ENCODE measurements around the gene REEP3. TPM values are rescaled to one million over a fixed set of nuclear protein-coding genes. Genes with fewer than 3 reads are reported as not detected.

The REEP3 gene
- total RNA-seq, 1 experiment from 2014 or later = 94.7 TPM

DNA sequence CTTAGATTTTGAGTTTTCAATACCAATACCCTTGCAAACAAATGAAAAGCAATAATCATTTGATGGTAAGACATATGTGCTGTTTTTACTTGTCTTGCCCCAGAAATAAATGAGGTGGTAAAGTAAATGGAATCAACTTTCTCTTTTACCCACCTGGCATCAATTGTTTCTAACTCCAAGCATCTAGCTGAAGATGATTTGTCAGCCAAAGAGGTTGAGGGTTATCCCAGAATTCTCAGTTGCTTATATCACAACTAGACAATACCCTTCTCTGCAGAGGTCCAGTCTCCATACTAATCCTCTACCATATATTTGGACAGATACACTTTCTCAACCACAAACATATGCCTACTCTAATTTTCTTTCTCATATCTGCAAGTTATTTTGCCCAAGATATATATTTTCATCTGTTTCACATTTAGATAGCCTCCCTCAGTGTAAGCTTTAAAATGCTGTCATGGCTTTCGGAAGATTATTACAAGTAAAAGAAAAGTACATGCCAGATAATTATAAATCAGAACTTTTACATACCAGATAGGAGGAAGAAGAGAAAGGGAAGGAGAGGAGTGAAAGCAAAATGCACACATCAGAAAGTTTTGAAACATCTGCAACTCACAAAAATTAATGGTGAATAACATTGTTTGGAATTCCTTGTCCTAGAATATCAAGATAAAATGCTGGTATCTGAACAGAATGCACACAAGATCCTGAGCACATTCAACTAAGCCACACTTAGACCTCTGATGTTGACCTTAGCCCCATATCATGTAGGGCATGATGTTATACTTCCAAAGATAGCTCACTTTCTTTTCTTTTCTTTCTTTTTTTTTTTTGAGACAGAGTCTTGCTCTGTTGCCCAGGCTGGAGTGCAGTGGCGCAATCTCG is 146.6 kb downstream of the REEP3 start:
- BruUV-seq (replicated peaks) = no TSS peak
- no peaks in the 10 kb centered on the region for H3K27me3 Mint-ChIP-seq (ENCODE audit: unreplicated experiment)
- CTCF ChIA-PET = no interaction called here
- no peak overlapping the region for H3K27ac Mint-ChIP-seq (ENCODE audit: unreplicated experiment)
- H3K4me1 Mint-ChIP-seq (ENCODE audit: low read depth, unreplicated experiment) = peaks cover 8% of the 10 kb centered on the region
- DNase-seq = no peak
- H3K9me3 Mint-ChIP-seq (ENCODE audit: low read depth, unreplicated experiment) = no peaks in the 10 kb centered on the region
- H3K4me3 Mint-ChIP-seq (ENCODE audit: low read depth, unreplicated experiment) = no peak overlapping the region
- TF ChIP-seq, protein P1, sequence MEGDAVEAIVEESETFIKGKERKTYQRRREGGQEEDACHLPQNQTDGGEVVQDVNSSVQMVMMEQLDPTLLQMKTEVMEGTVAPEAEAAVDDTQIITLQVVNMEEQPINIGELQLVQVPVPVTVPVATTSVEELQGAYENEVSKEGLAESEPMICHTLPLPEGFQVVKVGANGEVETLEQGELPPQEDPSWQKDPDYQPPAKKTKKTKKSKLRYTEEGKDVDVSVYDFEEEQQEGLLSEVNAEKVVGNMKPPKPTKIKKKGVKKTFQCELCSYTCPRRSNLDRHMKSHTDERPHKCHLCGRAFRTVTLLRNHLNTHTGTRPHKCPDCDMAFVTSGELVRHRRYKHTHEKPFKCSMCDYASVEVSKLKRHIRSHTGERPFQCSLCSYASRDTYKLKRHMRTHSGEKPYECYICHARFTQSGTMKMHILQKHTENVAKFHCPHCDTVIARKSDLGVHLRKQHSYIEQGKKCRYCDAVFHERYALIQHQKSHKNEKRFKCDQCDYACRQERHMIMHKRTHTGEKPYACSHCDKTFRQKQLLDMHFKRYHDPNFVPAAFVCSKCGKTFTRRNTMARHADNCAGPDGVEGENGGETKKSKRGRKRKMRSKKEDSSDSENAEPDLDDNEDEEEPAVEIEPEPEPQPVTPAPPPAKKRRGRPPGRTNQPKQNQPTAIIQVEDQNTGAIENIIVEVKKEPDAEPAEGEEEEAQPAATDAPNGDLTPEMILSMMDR (IDR thresholded peaks at IDR 0.05; ENCODE audit: unreplicated experiment) = no peak
- intact Hi-C loops (cut with micrococcal nuclease; ENCODE audit: unreplicated experiment) = no loop called here
- no peaks in the 10 kb centered on the region for H3K36me3 Mint-ChIP-seq (ENCODE audit: insufficient read depth, unreplicated experiment)

DNA sequence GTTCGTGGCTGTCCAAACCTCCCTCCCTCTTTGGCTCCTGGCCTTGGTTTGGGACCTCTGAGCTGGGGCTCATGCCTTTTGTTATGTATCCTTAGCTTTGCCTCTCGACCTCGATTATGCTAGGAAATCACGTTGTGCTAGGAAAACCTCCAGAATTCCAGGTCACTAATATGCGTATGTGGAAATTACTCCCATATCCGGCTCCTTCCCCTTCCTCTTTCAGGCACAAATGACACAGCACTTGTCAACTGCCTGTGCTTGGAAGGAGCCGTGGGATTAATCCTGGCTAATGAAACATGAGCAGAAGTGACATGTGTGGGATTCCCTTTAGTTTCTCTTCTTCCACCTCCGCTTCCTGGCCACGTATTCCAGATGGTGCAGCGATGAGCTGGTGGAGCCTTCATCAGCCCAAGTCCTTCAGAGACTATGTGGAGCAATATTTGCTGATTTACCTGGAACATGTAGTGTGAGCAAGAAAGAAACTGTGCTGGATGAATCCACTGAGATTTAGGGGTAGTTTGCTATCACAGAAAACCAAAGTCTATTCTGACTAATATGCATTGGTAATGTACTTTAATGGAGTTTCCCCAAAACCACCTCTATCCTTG is 149.2 kb downstream of the REEP3 start:
- Mint-ChIP-seq H3K4me3 (ENCODE audit: low read depth, unreplicated experiment) (no peak overlapping the region), H3K27ac (ENCODE audit: unreplicated experiment) (no peak overlapping the region), H3K4me1 (ENCODE audit: low read depth, unreplicated experiment) (peaks cover 8% of the 10 kb centered on the region), H3K9me3 (ENCODE audit: low read depth, unreplicated experiment) (no peaks in the 10 kb centered on the region), H3K36me3 (ENCODE audit: insufficient read depth, unreplicated experiment) (no peaks in the 10 kb centered on the region), H3K27me3 (ENCODE audit: unreplicated experiment) (no peaks in the 10 kb centered on the region)
- DNase-seq = no peak
- TF ChIP-seq, protein P1 (IDR thresholded peaks at IDR 0.05; ENCODE audit: unreplicated experiment) = no peak
- intact Hi-C loops (cut with micrococcal nuclease; ENCODE audit: unreplicated experiment) = no loop called here
- no TSS peak for BruUV-seq (replicated peaks)
- CTCF ChIA-PET = no interaction called here

DNA sequence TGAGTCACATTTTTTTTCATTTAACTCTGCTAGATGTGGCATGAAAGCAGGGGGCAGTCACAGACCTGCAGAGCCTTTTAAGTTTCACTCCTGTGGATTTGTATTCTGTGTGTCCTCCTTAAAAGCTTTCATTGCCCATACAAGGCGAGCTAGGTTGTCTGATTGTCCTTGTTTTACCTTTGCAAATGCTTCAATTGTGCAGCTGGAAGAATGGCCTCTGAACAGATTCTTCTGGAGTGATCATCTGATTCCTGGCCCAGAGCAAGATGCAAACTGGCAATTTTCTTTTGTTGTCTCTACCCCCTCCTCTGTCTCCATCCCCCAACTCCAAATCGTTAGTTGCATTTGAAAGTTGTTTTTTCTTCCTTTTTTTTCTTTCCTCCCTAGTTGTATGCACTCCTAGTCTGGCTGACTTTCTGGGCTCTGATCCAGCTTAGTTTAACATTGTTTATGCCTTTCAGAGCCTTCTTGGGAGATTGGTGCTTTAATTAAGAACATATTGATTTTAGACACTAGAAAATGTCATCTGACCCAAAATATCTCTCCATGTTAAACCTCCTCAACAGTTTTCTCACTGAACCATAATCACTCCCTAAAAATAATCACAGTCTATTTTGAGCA is 150.2 kb downstream of the REEP3 start:
- peaks cover 8% of the 10 kb centered on the region for H3K4me1 Mint-ChIP-seq (ENCODE audit: low read depth, unreplicated experiment)
- no peak overlapping the region for H3K27ac Mint-ChIP-seq (ENCODE audit: unreplicated experiment)
- intact Hi-C loops (cut with micrococcal nuclease; ENCODE audit: unreplicated experiment) = no loop called here
- DNase-seq = no peak
- no peaks in the 10 kb centered on the region for H3K27me3 Mint-ChIP-seq (ENCODE audit: unreplicated experiment)
- no peaks in the 10 kb centered on the region for H3K36me3 Mint-ChIP-seq (ENCODE audit: insufficient read depth, unreplicated experiment)
- TF ChIP-seq, protein P1 (IDR thresholded peaks at IDR 0.05; ENCODE audit: unreplicated experiment) = no peak
- CTCF ChIA-PET = no interaction called here
- H3K9me3 Mint-ChIP-seq (ENCODE audit: low read depth, unreplicated experiment) = no peaks in the 10 kb centered on the region
- no TSS peak for BruUV-seq (replicated peaks)
- H3K4me3 Mint-ChIP-seq (ENCODE audit: low read depth, unreplicated experiment) = no peak overlapping the region

DNA sequence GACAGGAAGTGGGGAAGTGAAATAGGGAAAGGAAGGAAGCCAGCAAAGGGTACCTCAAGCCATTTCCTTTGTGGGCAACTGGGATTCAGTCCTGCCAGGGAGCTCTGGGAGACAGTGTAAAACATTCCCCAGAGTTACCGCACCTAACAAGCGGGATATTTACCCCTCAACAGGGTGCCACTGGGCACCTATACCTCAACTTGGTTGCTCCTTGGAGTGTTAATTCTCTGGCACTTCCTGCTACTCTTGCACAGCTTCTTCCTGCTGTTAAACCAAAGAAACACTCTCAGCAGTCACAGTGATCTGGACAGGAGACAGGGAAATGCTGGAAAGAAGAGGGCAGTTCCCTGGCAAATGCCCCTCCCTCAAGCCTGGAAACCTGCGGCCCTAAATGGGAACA is 151.3 kb downstream of the REEP3 start:
- no peak for DNase-seq

More for the DNA sequence above, 151.3 kb downstream of the REEP3 start:
- peaks cover 8% of the 10 kb centered on the region for H3K4me1 Mint-ChIP-seq (ENCODE audit: low read depth, unreplicated experiment)
- no peaks in the 10 kb centered on the region for H3K36me3 Mint-ChIP-seq (ENCODE audit: insufficient read depth, unreplicated experiment)
- intact Hi-C loops (cut with micrococcal nuclease; ENCODE audit: unreplicated experiment) = no loop called here
- no TSS peak for BruUV-seq (replicated peaks)
- CTCF ChIA-PET = no interaction called here
- TF ChIP-seq, protein P1 (IDR thresholded peaks at IDR 0.05; ENCODE audit: unreplicated experiment) = no peak
- no peaks in the 10 kb centered on the region for H3K27me3 Mint-ChIP-seq (ENCODE audit: unreplicated experiment)
- H3K9me3 Mint-ChIP-seq (ENCODE audit: low read depth, unreplicated experiment) = no peaks in the 10 kb centered on the region
- H3K27ac Mint-ChIP-seq (ENCODE audit: unreplicated experiment) = no peak overlapping the region
- H3K4me3 Mint-ChIP-seq (ENCODE audit: low read depth, unreplicated experiment) = no peak overlapping the region

All from Calu3 (cell line).